Activated gamma-delta T cell treated with anti-CD3 and anti-CD28 coated beads, Interleukin-2, amount 50 U/mL, for 16 hours (primary cell): ENCODE data around the gene APEH.

Experiments
- DNase-seq: peaks from one replicate; pipeline ENCODE4 v3.0.0-alpha.2; 2020; ENCODE audit warnings: low read depth

Gene APEH

GRCh38 chr3:49650637-49651036, 23.5 kb upstream of the APEH start:
- DNase-seq, result no peak

- no peak for DNase-seq
These were observed 21.8 kb upstream of the APEH start for GRCh38 chr3:49652218-49652902.

GRCh38 chr3:49652903-49653415, 21.2 kb upstream of the APEH start:
- DNase-seq, result no peak

GRCh38 chr3:49653621-49654020, 20.5 kb upstream of the APEH start:
- no peak for DNase-seq

DNA sequence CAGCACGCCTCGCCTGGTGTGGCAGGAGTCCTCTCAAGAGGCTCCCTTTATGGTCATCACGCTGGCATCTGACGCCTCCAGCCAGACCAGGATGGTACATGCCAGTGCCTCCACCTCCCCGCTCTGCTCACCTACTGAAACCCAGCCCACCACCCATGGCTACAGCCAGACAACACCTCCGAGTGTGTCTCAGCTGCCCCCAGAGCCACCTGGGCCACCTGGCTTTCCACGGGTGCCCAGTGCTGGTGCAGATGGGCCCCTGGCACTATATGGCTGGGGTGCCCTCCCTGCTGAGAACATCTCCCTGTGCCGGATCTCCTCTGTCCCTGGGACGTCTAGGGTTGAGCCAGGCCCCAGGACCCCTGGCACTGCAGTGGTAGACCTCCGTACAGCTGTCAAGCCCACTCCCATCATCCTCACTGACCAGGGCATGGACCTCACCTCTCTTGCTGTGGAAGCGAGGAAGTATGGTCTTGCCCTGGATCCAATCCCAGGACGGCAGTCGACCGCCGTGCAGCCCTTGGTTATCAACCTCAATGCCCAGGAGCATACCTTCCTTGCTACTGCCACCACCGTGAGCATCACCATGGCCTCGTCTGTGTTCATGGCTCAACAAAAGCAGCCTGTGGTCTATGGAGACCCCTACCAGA, 19.9 kb upstream of the APEH start:
- DNase-seq, result no peak

DNA sequence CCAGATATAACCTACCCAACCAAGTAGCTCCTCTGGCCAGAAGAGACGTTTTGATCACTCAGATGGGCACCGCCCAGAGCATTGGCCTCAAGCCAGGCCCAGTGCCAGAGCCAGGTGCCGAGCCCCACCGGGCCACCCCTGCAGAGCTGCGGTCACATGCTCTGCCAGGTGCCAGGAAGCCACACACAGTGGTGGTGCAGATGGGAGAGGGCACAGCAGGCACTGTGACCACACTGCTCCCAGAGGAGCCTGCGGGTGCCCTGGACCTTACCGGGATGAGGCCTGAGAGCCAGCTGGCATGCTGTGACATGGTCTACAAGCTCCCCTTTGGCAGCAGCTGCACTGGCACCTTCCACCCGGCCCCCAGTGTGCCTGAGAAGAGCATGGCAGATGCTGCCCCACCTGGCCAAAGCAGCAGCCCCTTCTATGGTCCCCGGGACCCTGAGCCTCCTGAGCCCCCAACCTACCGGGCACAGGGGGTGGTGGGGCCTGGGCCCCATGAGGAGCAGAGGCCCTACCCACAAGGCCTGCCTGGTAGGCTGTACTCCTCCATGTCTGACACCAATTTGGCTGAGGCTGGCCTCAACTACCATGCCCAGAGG, 19.1 kb upstream of the APEH start:
- no peak for DNase-seq

- no peak for DNase-seq
These were observed 18.3 kb upstream of the APEH start for GRCh38 chr3:49655731-49656285.

- no peak for DNase-seq
These were observed 17.5 kb upstream of the APEH start for GRCh38 chr3:49656541-49657112.

DNA sequence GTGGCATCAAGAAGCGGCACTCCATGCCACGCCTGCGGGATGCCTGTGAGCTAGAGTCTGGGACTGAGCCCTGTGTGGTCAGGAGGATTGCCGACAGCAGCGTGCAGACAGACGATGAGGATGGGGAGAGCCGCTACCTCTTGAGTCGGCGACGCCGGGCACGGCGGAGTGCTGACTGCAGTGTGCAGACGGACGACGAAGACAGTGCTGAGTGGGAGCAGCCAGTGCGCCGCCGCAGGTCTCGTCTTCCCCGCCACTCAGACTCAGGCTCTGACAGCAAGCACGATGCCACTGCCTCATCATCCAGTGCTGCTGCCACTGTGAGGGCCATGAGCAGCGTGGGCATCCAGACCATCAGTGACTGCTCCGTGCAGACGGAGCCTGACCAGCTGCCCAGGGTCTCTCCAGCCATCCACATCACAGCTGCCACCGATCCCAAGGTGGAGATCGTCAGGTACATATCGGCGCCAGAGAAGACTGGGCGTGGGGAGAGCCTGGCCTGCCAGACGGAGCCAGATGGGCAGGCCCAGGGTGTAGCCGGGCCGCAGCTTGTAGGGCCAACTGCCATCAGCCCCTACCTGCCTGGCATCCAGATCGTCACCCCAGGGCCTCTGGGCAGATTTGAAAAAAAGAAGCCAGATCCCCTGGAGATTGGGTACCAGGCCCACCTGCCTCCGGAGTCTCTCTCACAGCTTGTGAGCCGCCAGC, 16.8 kb upstream of the APEH start:
- DNase-seq, result no peak

GRCh38 chr3:49658711-49659110, 15.4 kb upstream of the APEH start:
- DNase-seq, result no peak

- no peak for DNase-seq
These were observed 14.4 kb upstream of the APEH start for GRCh38 chr3:49659756-49660155.

DNA sequence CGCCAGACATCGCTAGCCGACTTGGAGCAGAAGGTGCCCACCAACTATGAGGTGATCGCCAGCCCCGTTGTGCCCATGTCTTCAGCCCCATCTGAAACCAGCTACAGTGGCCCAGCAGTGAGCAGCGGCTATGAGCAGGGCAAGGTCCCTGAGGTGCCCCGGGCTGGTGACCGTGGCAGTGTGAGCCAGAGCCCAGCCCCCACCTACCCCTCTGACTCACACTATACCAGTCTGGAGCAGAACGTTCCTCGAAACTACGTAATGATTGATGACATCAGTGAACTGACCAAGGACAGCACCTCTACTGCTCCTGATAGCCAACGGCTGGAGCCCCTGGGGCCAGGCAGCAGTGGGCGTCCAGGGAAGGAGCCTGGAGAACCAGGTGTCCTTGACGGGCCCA, 12.9 kb upstream of the APEH start:
- DNase-seq, result no peak

- DNase-seq, result no peak
These were observed 12.1 kb upstream of the APEH start for GRCh38 chr3:49662021-49662420.

DNA sequence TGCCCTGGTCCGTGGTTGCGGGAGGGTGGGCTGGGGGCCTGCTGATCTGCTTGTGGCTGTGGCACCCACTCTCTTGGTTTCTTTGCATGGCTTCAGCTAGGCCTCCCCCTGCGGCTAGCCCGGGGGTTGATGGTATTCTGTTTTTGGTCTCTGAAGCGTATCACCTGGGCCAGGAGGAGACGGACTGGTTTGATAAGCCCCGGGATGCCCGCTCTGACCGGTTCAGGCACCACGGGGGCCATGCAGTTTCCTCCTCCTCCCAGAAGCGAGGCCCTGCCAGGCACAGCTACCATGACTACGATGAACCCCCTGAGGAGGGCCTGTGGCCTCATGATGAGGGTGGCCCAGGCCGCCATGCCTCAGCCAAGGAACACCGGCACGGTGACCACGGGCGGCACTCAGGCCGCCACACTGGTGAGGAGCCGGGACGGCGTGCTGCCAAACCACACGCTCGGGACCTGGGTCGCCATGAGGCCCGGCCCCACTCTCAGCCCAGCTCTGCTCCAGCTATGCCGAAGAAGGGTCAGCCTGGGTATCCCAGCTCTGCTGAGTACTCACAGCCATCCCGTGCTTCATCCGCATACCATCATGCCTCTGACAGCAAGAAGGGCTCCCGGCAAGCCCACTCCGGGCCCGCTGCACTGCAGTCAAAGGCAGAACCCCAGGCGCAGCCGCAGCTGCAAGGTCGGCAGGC, 11.3 kb upstream of the APEH start:
- DNase-seq, result no peak

DNA sequence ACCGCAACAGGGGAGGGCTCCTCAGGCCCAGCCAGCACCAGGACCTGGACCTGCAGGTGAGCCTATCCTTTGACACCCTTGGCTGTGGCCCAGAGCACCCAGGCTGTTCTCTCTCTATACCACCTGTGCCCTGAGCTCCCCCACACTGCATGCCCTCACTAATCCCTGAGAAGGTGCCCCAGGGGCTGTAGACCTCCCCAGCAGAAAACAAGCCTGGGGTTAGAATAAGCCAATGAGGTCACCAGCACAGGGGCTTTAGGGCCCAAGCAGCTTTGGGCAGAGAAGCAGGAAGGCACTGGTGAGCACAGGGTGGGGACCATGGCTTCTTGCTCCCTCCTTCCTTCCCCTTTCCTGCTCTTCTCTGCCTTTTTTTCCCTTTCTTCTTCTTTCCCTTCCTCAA, 10.3 kb upstream of the APEH start:
- DNase-seq, result no peak

DNA sequence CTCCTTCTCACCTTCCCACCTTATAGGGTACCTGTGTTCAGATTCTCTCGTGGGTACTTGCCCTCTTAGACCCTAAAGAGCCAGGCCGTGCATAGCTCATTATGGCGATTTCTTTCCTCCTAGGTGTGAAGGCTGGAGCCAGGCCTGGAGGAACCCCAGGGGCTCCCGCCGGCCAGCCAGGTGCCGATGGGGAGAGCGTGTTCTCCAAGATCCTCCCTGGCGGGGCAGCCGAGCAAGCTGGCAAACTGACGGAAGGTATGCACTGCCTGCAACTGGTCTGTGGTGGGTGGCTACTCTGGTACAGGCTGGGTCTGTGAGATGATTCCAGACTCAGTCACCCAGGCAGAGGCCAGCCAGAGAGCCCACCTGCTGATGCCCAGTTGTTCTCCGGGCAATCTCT, 9.9 kb upstream of the APEH start:
- no peak for DNase-seq

- DNase-seq, result no peak
These were observed 8.2 kb upstream of the APEH start for GRCh38 chr3:49665822-49666519.

DNA sequence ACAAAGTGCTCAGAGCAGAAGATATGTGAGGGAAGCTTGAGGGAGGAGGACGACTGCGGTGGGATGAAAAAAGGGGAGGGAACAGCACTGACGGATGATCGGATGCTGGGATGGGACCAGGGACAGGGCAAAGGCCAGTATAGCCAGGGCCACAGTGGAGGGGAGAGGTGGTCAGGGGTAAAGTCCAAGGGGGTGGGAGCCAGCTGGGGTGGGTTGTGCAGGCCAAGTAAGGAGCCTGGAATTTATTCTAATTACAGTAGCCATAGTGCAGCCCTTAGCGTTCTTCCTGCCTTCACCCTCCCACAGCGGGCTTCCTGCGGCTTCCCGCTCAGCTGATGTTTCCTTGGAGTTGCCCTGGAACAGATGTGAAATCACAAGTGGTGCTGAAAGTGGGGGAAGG, 7.6 kb upstream of the APEH start:
- DNase-seq, result no peak

DNA sequence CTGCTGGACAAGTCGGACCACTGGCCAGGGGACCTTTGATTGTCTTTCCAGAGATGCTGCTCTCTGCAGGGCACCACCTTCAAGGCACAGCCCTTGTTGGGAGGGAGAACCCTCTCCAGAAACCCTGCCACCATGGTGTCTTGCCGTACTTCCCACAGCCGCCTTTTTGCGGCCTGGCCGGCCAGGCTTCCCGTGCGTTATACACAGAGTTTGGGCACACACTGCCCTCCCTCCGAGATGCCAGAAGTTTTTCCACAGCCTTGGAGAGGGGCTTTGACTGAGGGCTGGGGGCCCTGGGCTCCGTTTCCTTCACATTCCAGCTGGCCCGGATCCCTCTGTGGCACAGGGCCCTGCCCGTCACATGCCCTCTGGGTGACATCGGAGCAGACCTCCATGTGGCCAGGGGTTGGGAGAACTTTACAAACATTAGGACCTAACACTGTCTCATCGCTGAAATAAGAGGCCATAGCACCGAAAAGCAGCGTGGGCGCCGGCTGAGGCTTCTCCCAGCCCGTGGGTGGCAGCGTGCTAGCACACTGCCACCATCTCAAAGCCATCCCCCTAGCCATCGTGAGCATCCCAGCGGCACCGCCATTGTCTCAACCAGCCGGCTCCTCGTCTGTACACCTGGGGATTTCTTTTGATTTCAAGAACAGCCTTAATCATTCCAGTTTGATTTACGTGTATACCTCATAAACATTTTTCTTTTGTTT, 6.3 kb upstream of the APEH start:
- DNase-seq, result no peak

DNA sequence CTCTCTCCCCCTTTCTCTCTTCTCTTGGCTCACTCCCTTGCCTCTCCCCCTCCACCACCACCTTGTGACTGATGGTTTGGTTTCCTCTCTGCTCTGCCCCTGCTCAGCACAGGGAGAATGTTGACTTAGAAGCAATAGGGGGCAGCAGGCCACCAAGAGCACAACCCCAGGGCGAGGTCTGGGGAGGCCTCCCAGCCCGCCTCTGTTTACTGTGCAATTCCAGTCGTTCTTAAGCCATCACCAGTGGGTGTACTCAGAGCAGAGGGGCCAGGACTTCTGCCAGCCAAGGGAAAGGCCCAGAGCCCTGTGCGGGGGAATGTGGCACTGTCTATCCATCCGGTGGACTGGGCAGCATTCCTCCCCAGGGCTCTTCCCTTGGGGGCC, 5.7 kb upstream of the APEH start:
- no peak for DNase-seq
